ENCODE measurements around the gene UROD.
"Not testable (repeated sequence)": the region's sequence is repeated elsewhere in the genome, so short reads cannot be mapped to it uniquely, and the experiment has no call there.

UROD gene

GRCh38 chr1:45043094-45043493, 31.0 kb downstream of the UROD start:
- no peak for DNase-seq

- no peak for DNase-seq
Measured at GRCh38 chr1:45044916-45045315, 32.9 kb downstream of the UROD start.

GRCh38 chr1:45047032-45047431, 35.0 kb downstream of the UROD start:
- DNase-seq = no peak

DNA sequence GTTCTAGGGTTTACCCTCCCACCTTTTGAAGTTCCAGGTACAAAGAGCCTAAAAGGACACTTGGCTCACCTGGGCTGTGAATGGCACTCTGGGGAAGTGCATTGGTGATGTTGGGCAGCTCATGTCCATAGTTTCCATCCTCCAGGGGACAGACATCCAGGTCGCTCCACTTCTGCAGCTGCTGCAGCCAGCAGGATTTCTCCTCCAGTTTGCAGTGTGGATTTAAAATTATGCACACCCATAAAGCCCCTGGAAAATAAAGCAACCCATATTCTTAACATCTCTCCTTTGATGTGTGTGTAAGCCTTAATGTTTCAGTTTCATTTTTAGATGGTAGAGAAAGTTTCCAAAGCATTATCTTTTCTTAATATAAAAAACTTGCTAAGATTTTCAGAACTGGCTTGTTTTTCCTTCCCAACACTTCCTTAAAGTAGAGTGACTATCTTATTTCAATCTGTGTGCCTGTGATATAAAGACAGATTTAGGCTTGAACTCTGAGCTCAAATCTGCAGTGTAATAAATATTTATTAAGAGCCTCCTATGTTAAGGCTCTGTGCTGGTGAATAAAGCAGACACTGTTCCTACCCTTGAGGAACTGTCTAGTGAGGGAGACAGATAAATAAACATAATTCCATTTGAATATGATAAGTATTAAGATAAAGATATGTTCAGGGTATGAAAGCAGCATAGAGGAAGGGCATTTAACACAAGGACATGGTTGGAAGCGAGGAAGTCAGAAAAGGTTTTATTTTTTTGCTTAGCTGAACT, 39.1 kb downstream of the UROD start:
- DNase-seq = no peak

- no peak for DNase-seq
Measured at GRCh38 chr1:45057542-45057941, 45.5 kb downstream of the UROD start.

DNA sequence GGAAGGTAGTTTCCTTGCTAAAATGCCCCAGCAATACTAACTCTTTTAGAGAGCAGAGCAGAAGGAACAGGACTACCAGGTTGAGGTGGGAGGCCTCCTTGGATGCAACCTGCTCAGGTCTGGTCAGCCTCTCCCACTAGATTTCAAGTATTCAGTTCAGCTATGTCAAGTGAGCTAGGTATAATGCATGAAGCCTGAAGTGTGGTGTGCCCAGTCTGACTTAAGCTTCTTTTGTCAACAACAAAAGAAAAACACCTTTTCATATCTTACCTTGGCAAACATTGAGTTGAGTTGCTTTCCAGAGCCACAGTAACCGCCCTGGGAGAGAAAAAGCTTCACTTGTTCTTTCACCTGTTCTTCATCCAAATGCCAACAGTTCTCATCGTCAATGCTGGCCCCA, 47.8 kb downstream of the UROD start:
- DNase-seq = no peak

DNA sequence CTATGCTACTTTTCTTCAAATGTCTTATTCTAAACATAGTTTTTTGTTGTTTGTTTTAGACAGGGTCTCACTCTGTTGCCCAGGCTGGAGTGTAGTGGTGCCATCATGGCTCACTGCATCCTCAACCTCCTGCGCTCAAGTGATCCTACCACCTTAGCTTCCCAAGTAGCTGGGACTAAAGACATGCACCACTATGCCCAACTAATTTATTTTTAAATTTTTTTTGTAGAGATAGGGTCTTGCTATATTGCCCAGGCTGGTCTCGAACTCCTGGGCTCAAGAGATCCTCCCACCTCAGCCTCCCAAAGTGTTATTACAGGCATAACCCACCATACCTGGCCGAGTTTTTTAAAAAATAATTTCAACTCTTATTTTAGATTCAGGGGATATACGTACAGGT, 50.4 kb downstream of the UROD start:
- DNase-seq = not testable (repeated sequence)

DNA sequence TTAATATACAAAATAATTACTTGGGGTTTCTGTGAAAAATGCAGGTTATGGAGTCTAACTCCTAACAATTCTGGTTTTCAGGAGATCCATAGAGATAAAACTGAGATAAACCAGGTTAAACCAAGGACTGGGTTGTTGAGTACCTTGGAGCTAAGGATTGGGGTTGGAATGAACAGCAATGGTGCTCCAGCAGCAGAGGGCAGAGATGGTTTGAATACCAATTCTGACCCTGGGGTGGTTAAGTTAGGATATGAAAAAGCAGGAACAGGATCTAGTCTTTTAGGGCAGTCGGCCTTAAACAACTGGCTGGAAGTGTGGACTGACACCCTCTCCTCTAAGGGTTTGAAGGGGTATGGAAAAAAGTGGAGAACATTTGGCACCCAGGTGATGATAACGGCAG, 53.0 kb downstream of the UROD start:
- DNase-seq = no peak

Data from AML-193 (cell line).